GM15510 (cell line): ENCODE results near the gene HECW1.

Experiments
- POLR2A ChIP-seq: IDR thresholded peaks from 3 replicates; pipeline ENCODE4 v1.6.1; 2011; ENCODE audit warnings: borderline replicate concordance; ENCODE audit not compliant: insufficient read length; ENCODE audit errors: extremely low read depth

The HECW1 gene

DNA sequence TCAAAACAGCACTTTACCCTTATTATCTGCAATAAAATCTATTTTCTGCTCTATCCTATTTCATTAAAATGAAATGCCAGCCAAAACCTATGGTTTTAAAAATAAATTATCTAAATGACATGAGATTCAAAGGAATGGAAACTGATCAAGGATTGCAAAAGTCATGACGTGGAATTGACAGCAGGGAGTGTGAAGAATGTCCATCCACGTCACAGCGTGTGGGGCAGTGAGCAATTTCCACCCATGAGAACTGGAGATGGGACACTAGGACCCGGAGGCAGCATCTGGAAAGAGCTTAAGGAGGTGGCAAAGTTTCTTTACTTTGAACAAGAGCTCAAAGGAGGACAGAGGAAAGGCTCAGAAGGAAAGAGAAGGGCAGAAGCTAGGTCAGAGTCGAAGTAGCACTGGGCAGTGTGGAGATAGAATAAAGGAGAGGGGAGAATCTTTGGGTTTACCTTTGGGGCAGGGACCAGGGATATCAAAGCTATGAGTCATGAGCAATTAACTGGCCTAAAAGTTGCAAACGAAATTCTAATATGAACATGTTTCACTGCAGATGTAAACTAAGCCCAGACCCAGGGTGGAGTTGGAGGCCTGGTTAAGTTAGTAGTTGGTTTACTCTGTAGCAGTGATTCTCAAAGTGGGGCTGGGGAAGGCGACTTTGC lies 445.5 kb downstream of the HECW1 start:
- no peak for TF ChIP-seq POLR2A

DNA sequence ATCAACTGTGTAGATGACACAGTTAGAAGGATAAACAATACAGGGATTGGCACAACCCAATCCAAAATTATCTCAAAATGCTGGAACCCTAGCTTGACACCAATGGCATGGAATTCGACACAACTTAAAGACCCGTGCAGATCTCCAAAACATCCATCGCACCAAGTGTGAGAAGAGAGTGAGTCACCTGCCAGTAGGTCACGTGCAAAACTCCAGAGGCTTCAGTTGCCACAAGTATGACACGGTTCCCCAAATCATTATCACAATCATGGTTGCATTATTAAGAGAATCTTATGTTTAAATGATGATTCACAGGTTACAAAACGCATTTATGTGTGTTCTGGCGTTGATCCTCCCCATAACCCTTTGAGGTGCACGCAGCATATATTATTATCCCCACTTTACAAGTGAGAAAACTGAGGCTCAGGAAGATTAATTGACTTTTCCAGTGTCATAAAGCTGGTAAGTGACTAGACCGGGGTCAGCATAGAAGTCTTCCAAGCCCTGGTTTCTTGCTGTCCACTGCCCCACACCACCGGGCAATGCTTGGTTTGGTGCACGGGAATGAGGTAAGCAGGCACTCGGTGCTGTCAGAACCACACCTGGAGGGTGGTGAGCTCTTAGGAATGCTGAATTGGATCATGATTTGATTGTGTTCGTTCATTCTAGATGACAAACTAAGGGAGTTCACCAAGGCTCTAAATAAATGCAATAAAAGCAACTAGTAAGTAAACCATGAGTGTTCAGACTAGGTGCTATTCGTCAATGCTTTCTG lies 446.9 kb downstream of the HECW1 start:
- no peak for TF ChIP-seq POLR2A

DNA sequence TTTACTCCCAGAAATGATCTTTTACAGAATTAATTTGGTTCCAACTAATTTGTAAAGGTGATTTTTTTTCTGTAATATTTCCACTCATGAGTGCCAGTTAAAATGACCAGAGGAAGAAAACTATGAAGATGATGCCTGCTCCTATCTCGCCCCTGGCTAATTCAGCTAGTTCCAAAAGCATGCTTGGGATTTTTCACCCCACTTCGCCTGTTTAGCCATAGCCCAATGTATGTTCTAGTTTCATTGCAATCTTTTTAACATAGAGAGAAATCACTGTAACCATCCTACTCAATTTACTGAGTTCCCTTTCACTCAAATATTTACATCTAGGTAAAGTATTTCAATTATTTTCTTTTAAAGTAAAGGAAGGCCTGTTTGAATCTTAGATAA lies 447.5 kb downstream of the HECW1 start:
- TF ChIP-seq POLR2A = no peak

DNA sequence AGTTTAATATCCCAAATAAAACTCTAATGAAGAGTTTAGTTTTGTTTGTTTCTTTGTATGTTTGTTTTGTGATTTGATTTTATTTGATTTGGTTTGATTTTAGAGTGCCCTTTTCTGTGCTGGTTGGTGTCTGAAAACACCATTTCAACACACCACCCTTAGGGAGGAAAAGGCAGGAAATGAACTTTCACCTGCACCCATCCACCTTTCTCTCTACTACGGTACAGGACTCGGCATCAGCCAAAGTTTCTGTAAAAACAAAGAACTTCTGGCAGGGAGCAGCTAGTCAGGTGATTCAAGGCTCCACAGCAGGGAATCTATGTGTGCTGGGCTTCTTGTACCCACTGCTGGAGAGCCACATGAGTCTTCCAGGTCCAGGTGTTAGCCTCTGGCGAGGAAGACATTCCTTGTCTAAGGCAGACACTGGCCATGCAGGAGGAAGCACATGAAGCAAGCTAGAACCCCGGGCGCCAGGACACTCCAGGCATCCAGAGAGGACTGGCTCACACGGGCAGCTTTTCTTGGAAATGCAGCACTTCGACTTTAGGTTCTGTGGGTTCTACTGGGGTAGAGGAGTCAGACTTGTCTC lies 448.4 kb downstream of the HECW1 start:
- TF ChIP-seq POLR2A = no peak

DNA sequence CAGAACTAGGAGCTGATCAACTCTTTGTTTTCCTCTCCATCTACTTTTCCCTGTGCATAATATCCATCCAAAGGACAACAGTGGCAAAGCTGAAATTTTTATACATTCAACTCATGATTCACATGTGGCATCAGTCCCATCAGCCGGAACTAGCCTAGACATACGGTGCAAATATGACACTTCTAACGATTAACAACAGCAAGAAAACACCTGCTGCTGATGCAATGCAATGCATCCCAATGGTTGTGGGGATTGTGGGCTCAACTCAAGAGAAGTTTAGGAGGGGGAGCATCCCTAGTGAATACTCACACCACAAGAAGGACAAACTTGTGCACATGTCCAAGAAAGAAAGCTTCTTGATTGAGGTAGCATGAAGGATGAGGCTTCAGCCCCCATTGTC lies 449.9 kb downstream of the HECW1 start:
- no peak for TF ChIP-seq POLR2A

DNA sequence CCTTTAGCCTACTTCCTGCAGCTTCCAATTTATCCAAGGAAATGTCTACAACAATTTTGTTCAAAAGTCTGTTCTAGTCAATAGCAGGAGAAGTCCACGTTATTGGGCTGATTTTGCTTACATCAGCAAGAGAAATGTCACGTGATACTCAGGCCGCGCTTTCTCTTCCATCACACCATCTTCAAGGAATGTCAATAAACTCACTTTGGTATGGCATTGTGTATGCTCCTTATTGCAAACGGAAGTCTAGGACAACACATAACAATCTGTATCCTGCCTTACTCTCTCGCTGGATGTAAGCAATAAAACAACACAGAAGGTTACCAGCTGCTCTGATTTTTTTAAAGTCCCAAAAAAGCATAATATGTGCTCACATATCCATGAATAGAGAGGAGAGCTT lies 453.3 kb downstream of the HECW1 start:
- TF ChIP-seq POLR2A = no peak

DNA sequence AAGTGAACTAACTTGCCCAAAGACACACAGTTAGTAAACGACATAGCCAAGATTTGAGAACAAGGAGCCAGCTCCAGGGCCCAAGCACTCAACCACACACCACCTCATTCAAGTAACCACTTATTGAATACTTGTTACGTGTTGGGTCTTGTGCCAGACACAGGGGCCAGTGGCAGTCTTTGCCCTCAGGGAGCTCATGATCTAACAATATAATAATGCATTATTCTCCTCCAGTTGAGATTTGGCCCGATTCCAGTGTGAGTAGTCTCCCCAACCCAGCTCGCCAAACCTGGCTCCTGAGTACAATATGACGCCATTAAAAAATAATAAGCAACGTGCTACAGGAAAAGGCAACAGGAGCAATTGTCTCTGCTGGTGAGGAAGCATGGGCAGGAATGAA lies 456.1 kb downstream of the HECW1 start:
- TF ChIP-seq POLR2A = no peak

DNA sequence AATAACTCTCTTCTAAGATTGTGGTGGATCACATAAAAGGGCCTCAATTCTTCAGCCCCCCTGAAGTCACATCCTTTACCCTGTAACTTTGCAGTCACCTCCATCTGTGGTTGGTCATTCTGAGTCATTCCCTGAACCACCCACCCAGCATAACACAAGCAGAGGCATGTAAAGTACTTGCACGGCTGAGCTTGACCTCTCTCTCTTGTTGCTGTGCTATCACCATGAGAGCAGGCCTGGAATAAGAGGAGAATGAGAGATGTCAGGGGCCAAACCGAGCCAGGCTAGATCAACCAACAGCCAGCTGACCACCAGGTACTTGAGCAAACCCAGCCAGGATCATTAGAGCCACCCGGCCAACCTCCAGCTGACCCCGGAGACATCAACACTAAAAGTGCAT lies 457.0 kb downstream of the HECW1 start:
- no peak for TF ChIP-seq POLR2A

DNA sequence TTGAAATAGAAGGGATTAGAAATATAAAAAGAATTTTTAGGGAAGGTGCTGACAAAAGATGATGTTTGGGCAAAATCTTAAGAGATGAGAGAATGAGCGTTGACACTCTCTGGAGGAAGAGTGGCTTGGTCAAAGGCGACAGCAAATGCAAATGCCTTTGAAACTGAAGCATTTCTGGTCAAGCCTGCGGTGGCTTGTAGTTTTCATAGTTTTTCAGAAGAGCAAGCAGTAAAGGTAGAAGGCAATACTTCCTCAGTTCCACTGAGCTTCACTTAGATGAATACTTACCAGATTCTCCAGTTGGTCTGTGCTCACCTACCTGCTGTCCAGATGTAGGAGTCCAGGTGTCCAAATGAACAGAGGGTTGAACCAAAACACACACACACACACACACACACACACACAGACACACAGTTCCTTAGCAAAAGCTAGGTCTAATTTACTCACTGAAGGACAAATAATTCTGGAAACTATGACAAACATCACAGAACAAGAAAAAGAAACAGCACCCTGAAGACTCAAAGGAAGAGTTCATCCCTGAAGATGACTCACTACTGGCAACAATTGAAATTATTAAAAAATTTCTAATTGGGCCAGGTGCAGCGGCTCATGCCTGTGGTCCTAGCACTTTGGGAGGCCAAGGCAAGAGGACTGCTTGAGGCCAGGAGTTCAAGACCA lies 458.4 kb downstream of the HECW1 start:
- TF ChIP-seq POLR2A = no peak

DNA sequence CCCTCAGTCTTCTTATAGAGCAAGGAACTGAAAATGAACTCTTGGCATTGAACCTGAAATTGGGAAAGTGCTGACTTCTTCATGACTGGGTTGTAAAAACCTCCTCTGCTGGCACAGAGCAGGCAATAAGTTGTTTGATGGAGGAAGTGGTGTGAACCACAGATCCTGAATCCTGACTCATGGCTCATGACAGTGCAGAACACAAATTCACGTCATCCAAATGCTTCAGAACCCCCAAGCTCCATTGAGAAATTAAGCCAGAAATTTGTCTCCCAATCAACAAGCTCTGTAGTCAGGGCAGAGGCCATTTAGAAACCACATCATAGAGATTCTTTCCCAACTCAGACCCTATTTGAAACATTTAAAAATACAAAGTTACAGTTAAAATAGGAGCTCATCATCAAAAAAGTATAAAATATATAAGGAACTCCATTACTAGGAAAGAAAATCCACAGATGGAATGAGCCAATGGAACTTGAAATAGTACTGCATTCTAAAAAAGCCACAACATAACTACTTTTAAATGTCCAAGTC lies 460.1 kb downstream of the HECW1 start:
- no peak for TF ChIP-seq POLR2A

DNA sequence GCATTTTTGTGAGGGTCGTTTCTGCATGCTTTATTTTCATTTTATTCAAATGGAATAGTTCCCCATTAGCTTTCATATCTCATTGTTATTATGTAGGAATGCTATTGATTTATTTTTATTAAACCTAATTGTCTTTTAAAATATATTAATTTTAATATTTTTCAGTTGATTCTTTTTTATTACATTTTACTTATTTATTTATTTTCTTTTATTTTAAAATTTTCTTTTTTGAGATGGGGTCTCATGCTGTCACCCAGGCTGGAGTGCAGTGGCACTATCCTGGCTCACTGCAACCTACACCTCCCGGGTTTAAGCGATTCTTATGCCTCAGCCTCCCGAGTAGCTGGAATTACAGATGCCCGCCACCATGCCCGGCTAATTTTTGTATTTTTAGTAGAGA lies 463.1 kb downstream of the HECW1 start:
- no peak for TF ChIP-seq POLR2A

DNA sequence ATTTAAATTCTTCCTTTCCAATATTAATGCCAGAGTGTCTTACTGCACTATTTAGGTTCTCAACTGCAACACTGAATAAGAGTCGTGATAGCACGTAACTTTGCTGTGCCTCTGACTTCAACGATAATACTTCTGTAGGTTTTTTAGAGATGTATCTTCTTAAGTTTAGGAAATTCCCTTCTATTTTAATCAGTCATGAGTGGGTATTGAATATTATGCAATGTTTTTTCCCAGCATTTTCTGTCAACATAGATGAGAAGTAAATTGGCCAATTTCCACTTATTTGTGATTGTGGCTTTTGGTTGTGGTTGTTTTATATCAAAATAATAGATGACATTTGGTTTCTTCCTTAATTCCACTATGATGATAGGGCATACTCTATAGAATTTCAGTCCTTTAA lies 463.8 kb downstream of the HECW1 start:
- TF ChIP-seq POLR2A = no peak

DNA sequence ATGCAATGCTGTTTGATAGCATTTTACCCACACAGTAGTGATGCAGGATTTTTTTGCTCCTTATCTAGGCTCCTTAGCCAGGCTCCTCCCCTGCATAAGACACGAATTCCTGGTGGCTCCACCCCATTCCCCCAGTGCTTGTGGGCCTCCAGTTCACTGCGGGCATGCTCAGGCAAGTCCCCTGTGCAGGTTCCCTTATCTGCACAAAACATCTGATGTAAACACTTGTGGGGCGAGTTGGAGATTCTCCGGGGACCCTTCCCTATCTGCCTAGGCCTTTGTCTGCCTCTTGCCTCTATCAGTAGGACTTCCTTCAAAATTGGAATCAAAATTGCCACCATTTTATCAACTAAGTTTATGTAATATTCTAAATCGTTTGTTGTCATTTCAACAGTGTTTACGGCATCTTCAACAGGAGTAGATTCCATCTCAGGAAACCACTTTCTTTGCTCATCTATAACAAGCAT lies 465.1 kb downstream of the HECW1 start:
- TF ChIP-seq POLR2A = no peak

DNA sequence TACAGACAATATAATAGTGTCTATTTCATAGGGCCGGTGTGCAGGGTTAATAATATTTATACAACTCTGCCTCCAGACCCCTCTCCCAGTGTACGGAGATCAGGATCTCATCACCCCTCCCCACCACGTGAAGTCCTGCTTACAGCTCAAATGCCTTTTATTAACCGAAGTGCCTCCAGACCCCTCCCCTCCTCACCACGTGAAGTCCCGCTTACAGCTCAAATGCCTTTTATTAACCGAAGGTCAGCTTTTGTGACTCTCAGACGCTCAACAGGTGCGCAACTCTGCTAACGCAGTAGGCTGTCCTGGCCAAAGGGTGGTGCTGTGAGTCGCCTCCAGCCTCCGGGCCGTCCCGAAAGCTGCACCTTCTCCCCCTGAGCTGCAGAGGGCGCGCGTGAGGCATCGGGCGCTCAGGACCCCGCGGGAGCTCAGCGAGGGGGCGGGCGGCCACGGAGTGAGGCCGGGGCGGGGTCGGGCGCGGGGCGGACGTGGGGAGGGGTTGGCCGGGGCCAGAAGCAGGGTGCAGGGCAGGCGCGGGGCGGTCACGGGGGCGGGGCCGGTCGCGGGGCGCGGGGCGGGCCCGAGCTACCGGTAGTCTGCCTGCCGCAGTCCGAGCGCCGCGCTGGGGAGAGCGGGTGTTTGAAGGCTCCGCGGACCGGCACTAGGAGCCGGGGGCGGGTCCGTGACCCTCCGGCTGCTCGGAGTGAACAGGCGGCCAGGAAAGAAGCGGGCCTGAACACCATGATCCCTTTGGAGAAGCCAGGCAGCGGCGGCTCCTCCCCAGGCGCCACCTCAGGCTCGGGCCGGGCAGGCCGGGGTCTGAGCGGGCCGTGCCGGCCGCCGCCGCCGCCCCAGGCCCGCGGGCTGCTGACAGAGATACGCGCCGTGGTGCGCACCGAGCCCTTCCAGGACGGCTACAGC lies 470.3 kb downstream of the HECW1 start, which contains the start of gene STK17A:
STK17A (plus strand) TSS at position 606 of the 921 bp plus-strand sequence; CDS start at position 742, 136 bp downstream.
- TF ChIP-seq POLR2A = peak; percentile 94

DNA sequence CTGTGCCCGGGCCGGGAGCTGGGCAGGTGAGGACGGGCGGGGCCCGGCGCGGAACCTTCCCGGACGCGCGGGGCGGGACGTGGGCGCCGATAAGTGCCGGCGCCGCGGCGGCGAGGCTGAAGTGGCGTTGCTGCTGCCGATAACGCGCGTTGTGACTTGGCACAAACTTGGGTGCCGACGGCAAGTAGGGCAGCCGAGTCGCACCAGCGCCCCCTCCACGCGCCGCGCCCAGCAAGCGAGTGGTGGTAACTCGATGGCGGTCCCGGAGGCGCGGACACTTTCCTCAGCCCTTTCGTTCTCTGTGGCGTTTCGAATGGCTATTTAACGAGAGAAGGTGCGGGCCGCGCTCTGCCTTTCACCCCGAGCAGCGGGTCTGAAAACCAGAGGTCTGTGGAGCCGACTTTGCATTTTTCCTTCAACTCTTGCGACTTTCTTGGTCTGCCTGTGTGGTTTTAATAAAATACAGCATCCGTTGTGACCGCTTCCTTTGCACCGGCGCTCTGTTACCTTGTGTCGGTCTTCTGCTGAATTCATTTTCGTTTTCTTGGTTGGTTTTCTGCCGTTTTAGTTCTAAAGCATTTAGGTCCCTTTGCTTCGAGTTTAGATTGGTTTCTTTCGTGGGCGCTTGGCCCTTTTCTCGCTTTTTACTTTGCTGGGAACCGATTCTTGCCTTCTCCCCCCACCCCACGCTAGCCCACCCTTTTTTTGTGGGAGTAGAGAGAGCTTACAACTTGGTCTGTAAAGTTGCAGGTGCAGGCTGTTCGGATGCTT lies 471.2 kb downstream of the HECW1 start:
- TF ChIP-seq POLR2A = peak; percentile 36
